ENCODE results near the gene OR2M3.

DNA sequence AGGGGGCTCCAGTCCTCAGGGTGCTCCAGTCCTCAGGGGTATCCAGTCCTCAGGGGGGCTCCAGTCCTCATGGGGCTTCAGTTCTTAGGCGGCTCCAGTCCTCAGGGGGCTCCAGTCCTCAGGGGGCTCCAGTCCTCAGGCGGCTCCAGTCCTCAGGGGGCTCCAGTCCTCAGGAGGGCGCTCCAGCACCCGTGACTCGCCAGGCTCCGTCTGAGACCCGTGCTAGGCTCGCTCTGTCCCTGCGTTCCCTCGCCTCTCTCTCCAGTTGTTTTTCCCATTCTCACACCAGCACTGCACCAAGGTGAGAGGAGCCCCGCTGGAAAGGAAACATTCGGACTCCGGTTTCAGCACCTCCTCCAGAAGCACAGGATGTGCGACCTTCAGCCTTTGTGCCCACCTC lies 31.9 kb upstream of the OR2M3 start:
- TF ChIP-seq, protein P1, sequence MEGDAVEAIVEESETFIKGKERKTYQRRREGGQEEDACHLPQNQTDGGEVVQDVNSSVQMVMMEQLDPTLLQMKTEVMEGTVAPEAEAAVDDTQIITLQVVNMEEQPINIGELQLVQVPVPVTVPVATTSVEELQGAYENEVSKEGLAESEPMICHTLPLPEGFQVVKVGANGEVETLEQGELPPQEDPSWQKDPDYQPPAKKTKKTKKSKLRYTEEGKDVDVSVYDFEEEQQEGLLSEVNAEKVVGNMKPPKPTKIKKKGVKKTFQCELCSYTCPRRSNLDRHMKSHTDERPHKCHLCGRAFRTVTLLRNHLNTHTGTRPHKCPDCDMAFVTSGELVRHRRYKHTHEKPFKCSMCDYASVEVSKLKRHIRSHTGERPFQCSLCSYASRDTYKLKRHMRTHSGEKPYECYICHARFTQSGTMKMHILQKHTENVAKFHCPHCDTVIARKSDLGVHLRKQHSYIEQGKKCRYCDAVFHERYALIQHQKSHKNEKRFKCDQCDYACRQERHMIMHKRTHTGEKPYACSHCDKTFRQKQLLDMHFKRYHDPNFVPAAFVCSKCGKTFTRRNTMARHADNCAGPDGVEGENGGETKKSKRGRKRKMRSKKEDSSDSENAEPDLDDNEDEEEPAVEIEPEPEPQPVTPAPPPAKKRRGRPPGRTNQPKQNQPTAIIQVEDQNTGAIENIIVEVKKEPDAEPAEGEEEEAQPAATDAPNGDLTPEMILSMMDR (IDR thresholded peaks at IDR 0.05), result no peak
- no peak for TF ChIP-seq POLR2AphosphoS5 (IDR thresholded peaks at IDR 0.05)
